A549 (cell line): ENCODE data around the gene ZNF394. TPM values are rescaled to one million over a fixed set of nuclear protein-coding genes. Genes with fewer than 3 reads are reported as not detected.

Experiments used
- BCL3 ChIP-seq: fragments of >200 bp; sonication (Bioruptor Twin); formaldehyde crosslinking; IDR thresholded peaks from 3 replicates; pipeline ENCODE4 v1.6.1; 2016
- BHLHE40 ChIP-seq: IDR thresholded peaks from 2 replicates; pipeline ENCODE4 v1.6.1; 2012; ENCODE audit warnings: low read depth, low read length, inconsistent platforms
- CBX2 ChIP-seq: fragments of 200-600 bp; sonication (generic); IDR thresholded peaks from 2 replicates; pipeline ENCODE4 v1.6.1; 2016; ENCODE audit warnings: low read depth, mild to moderate bottlenecking, borderline replicate concordance
- CBX8 ChIP-seq: fragments of 200-600 bp; sonication (generic); IDR thresholded peaks from 2 replicates; pipeline ENCODE4 v1.6.1; 2016
- CHD2 ChIP-seq: fragments of 150-350 bp; IDR thresholded peaks from 2 replicates; pipeline ENCODE4 v1.6.1; 2014; ENCODE audit warnings: low read length; ENCODE audit not compliant: partially characterized antibody
- CHD4 ChIP-seq: fragments of 200-600 bp; sonication (generic); IDR thresholded peaks from 2 replicates; pipeline ENCODE4 v1.6.1; 2016; ENCODE audit warnings: antibody characterized with exemption, mild to moderate bottlenecking, borderline replicate concordance
- EHMT2 ChIP-seq: fragments of 200-600 bp; sonication (generic); IDR thresholded peaks from 2 replicates; pipeline ENCODE4 v1.6.1; 2016; ENCODE audit warnings: antibody characterized with exemption, low read depth, mild to moderate bottlenecking, moderate library complexity
- EP300 ChIP-seq, 2 experiments: fragments of >200 bp; sonication (Bioruptor Twin); formaldehyde crosslinking; IDR thresholded peaks; 2 replicates in 1 of 2; 3 replicates in 1 of 2; pipeline ENCODE4 v1.6.1; 2016 to 2017
- ESRRA ChIP-seq: fragments of 150-350 bp; IDR thresholded peaks from 2 replicates; pipeline ENCODE4 v1.6.1; 2014; ENCODE audit warnings: mild to moderate bottlenecking, low read length, borderline replicate concordance
- FOSB ChIP-seq: fragments of 250-450 bp; sonication (Bioruptor Pico); IDR thresholded peaks from 2 replicates; pipeline ENCODE4 v1.5.0; 2020; ENCODE audit warnings: mild to moderate bottlenecking, moderate library complexity
- FOSL2 ChIP-seq, 2 experiments: fragments of 450-650 bp in 1 of 2; fragments of >200 bp in 1 of 2; sonication (Bioruptor Twin) in 1 of 2; formaldehyde crosslinking; IDR thresholded peaks; 2 replicates each; pipeline versions ENCODE4 v1.5.0 to v1.6.1; 2016 to 2020; ENCODE audit warnings: mild to moderate bottlenecking in 1 of 2, moderate library complexity in 1 of 2
- FOXS1 ChIP-seq: fragments of 250-450 bp; sonication (Bioruptor Pico); IDR thresholded peaks from 2 replicates; pipeline ENCODE4 v1.5.0; 2020; ENCODE audit warnings: mild to moderate bottlenecking, moderate library complexity
- HDAC2 ChIP-seq: fragments of 200-600 bp; sonication (generic); IDR thresholded peaks from 2 replicates; pipeline ENCODE4 v1.6.1; 2016
- HES2 ChIP-seq: fragments of >200 bp; sonication (Bioruptor Twin); formaldehyde crosslinking; IDR thresholded peaks from 2 replicates; pipeline ENCODE4 v1.6.1; 2016
- HEYL ChIP-seq: fragments of 250-450 bp; sonication (Bioruptor Pico); IDR thresholded peaks from 2 replicates; pipeline ENCODE4 v1.8.0; 2021; ENCODE audit warnings: mild to moderate bottlenecking, moderate library complexity
- HOXA7 ChIP-seq: fragments of 250-450 bp; sonication (Bioruptor Pico); IDR thresholded peaks from 2 replicates; pipeline ENCODE4 v1.5.0; 2020; ENCODE audit warnings: mild to moderate bottlenecking, moderate library complexity
- HOXB5 ChIP-seq: fragments of 250-450 bp; sonication (Bioruptor Pico); IDR thresholded peaks from 2 replicates; pipeline ENCODE4 v1.5.0; 2020; ENCODE audit warnings: mild to moderate bottlenecking, moderate library complexity
- JUNB ChIP-seq: fragments of >200 bp; sonication (Bioruptor Twin); formaldehyde crosslinking; IDR thresholded peaks from 2 replicates; pipeline ENCODE4 v1.6.1; 2016
- KDM1A ChIP-seq: fragments of 200-600 bp; sonication (generic); IDR thresholded peaks from 2 replicates; pipeline ENCODE4 v1.6.1; 2016; ENCODE audit warnings: low read depth, mild to moderate bottlenecking
- KDM5A ChIP-seq: fragments of 200-600 bp; sonication (generic); IDR thresholded peaks from 2 replicates; pipeline ENCODE4 v1.6.1; 2016; ENCODE audit warnings: antibody characterized with exemption, mild to moderate bottlenecking
- MAFK ChIP-seq: fragments of 450-650 bp; IDR thresholded peaks from 2 replicates; pipeline ENCODE4 v1.6.1; 2014; ENCODE audit not compliant: partially characterized antibody
- MYC ChIP-seq: IDR thresholded peaks from 2 replicates; pipeline ENCODE4 v1.6.1; 2012; ENCODE audit warnings: mild to moderate bottlenecking, inconsistent platforms, low read length, improper control_type of control experiment, borderline replicate concordance
- NPAS2 ChIP-seq: fragments of 250-450 bp; sonication (Bioruptor Pico); IDR thresholded peaks from 2 replicates; pipeline ENCODE4 v1.8.0; 2022; ENCODE audit warnings: mild to moderate bottlenecking, moderate library complexity, borderline replicate concordance
- PHF8 ChIP-seq: fragments of 200-600 bp; sonication (generic); IDR thresholded peaks from 2 replicates; pipeline ENCODE4 v1.6.1; 2016; ENCODE audit warnings: low read depth, mild to moderate bottlenecking, antibody characterized with exemption, moderate library complexity, borderline replicate concordance
- POLR2A ChIP-seq: IDR thresholded peaks from 2 replicates; pipeline ENCODE4 v1.6.1; 2012; ENCODE audit warnings: mild to moderate bottlenecking, low read length
- RARB ChIP-seq: fragments of 250-450 bp; sonication (Bioruptor Pico); IDR thresholded peaks from 2 replicates; pipeline ENCODE4 v1.8.0; 2021; ENCODE audit warnings: mild to moderate bottlenecking, moderate library complexity
- REST ChIP-seq: fragments of 200-600 bp; sonication (generic); IDR thresholded peaks from 2 replicates; pipeline ENCODE4 v1.6.1; 2016; ENCODE audit warnings: antibody characterized with exemption, mild to moderate bottlenecking, moderate library complexity
- RFX5 ChIP-seq: fragments of 450-650 bp; IDR thresholded peaks from 2 replicates; pipeline ENCODE4 v1.7.1; 2014; ENCODE audit warnings: antibody characterized with exemption, mild to moderate bottlenecking, moderate library complexity
- RNF2 ChIP-seq: fragments of 200-600 bp; sonication (generic); IDR thresholded peaks from 2 replicates; pipeline ENCODE4 v1.6.1; 2016; ENCODE audit warnings: low read depth, mild to moderate bottlenecking, antibody characterized with exemption, moderate library complexity, borderline replicate concordance
- SREBF2 ChIP-seq: fragments of 450-650 bp; IDR thresholded peaks from 2 replicates; pipeline ENCODE4 v1.6.1; 2014; ENCODE audit warnings: mild to moderate bottlenecking, moderate library complexity
- TP53 ChIP-seq: fragments of 250-450 bp; sonication (Bioruptor Pico); IDR thresholded peaks from 2 replicates; pipeline ENCODE4 v1.5.0; 2021; ENCODE audit warnings: mild to moderate bottlenecking, moderate library complexity
- ZSCAN20 ChIP-seq: fragments of 250-450 bp; sonication (Bioruptor Pico); IDR thresholded peaks from 2 replicates; pipeline ENCODE4 v1.8.0; 2022; ENCODE audit warnings: mild to moderate bottlenecking, moderate library complexity
- polyA plus RNA-seq, 4 experiments: library from polyadenylated mRNA; depleted of rRNA in 3 of 4; stranded (reverse); fragments of >200 nt; fragmentation: RNase III in 1 of 4; extraction: RNeasy Plus Mini Kit Qiagen cat#74134 plus additional on column Dnase treatment in 1 of 4; gene quantifications; 2 replicates in 3 of 4; 3 replicates in 1 of 4; pipeline ENCODE4 v1.2.3, GENCODE V29; 2011 to 2017
- TF ChIP-seq, protein P1 (sequence below): fragments of 450-650 bp; IDR thresholded peaks from 2 replicates; pipeline ENCODE4 v1.6.1; 2014; ENCODE audit warnings: antibody characterized with exemption
- TF ChIP-seq, protein P2 (sequence below): fragments of >200 bp; sonication (Bioruptor Twin); formaldehyde crosslinking; IDR thresholded peaks from 3 replicates; pipeline ENCODE4 v1.5.1; 2016
- TF ChIP-seq, protein P3 (sequence below): IDR thresholded peaks from 2 replicates; pipeline ENCODE4 v1.6.1; 2012
- TF ChIP-seq, protein P4 (sequence below): IDR thresholded peaks from 2 replicates; pipeline ENCODE4 v1.6.1; 2012; ENCODE audit warnings: low read depth, borderline replicate concordance

ZNF394 gene
- polyA plus RNA-seq, 2 of the 4 experiments (the other 2 are of a cell fraction) = 12.8 to 13.6 TPM

GRCh38 chr7:99504603-99505323 lies 4.7 kb upstream of the ZNF394 start, which contains the start of gene ZKSCAN5 (continued):
- TF ChIP-seq, protein P1, sequence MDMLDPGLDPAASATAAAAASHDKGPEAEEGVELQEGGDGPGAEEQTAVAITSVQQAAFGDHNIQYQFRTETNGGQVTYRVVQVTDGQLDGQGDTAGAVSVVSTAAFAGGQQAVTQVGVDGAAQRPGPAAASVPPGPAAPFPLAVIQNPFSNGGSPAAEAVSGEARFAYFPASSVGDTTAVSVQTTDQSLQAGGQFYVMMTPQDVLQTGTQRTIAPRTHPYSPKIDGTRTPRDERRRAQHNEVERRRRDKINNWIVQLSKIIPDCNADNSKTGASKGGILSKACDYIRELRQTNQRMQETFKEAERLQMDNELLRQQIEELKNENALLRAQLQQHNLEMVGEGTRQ = no peak
- TF ChIP-seq RARB (CRISPR knock-in tag) = no peak
- no peak for TF ChIP-seq HEYL (CRISPR knock-in tag)
- no peak for TF ChIP-seq KDM1A
- TF ChIP-seq RFX5 = no peak
- TF ChIP-seq, protein P2, sequence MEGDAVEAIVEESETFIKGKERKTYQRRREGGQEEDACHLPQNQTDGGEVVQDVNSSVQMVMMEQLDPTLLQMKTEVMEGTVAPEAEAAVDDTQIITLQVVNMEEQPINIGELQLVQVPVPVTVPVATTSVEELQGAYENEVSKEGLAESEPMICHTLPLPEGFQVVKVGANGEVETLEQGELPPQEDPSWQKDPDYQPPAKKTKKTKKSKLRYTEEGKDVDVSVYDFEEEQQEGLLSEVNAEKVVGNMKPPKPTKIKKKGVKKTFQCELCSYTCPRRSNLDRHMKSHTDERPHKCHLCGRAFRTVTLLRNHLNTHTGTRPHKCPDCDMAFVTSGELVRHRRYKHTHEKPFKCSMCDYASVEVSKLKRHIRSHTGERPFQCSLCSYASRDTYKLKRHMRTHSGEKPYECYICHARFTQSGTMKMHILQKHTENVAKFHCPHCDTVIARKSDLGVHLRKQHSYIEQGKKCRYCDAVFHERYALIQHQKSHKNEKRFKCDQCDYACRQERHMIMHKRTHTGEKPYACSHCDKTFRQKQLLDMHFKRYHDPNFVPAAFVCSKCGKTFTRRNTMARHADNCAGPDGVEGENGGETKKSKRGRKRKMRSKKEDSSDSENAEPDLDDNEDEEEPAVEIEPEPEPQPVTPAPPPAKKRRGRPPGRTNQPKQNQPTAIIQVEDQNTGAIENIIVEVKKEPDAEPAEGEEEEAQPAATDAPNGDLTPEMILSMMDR = no peak
- TF ChIP-seq CHD2 = peak; percentile 75
- no peak for TF ChIP-seq HES2
- no peak for TF ChIP-seq FOXS1 (CRISPR knock-in tag)
- TF ChIP-seq, protein P3, sequence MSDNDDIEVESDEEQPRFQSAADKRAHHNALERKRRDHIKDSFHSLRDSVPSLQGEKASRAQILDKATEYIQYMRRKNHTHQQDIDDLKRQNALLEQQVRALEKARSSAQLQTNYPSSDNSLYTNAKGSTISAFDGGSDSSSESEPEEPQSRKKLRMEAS = peak; percentile 61; the same call in 1 of the 2 replicates
- TF ChIP-seq MAFK = no peak
- no peak for TF ChIP-seq HDAC2
- TF ChIP-seq RNF2 = no peak
- TF ChIP-seq JUNB = no peak
- no peak for TF ChIP-seq TP53 (CRISPR knock-in tag)
- no peak for TF ChIP-seq MYC
- peak; percentile 70; the same call in 1 of the 3 replicates for TF ChIP-seq BCL3
- no peak for TF ChIP-seq CHD4
- TF ChIP-seq ESRRA = no peak; the same call in 1 of the 2 replicates
- TF ChIP-seq CBX8 = no peak
- TF ChIP-seq REST = 0 out of 2 replicates have a peak, but pooled peaks have one; percentile 8
- no peak for TF ChIP-seq NPAS2 (CRISPR knock-in tag)
- TF ChIP-seq HOXA7 (CRISPR knock-in tag) = 0 out of 2 replicates have a peak, but pooled peaks have one; percentile 51
- TF ChIP-seq POLR2A = peak; percentile 86
- TF ChIP-seq CBX2 = no peak
- TF ChIP-seq FOSL2 (IDR thresholded peaks at IDR 0.05) = no peak
- TF ChIP-seq FOSL2 (CRISPR knock-in tag; IDR thresholded peaks at IDR 0.05) = no peak
- no peak for TF ChIP-seq ZSCAN20
- no peak for TF ChIP-seq BHLHE40
- TF ChIP-seq, protein P4, sequence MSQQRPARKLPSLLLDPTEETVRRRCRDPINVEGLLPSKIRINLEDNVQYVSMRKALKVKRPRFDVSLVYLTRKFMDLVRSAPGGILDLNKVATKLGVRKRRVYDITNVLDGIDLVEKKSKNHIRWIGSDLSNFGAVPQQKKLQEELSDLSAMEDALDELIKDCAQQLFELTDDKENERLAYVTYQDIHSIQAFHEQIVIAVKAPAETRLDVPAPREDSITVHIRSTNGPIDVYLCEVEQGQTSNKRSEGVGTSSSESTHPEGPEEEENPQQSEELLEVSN = no peak
- TF ChIP-seq PHF8 = peak; percentile 43; the same call in 1 of the 2 replicates
- TF ChIP-seq FOSB (CRISPR knock-in tag) = no peak
- no peak for TF ChIP-seq EHMT2
- TF ChIP-seq SREBF2 = no peak
- TF ChIP-seq HOXB5 = no peak
- no peak for TF ChIP-seq KDM5A
- TF ChIP-seq EP300 (IDR thresholded peaks at IDR 0.05) = no peak
